Vagina (tissue), 2 donors: ENCODE results near the gene ITSN1.

Source experiments
- POLR2AphosphoS5 ChIP-seq, 2 donors: sonication (generic); formaldehyde crosslinking; IDR thresholded peaks; one replicate each; pipeline ENCODE4 v1.9.0; 2017; ENCODE audit warnings: antibody characterized with exemption in 2 of 2, mild to moderate bottlenecking in 2 of 2, low read depth in 1 of 2; ENCODE audit not compliant: insufficient read depth in 1 of 2
- TF ChIP-seq, protein P1 (sequence below), 3 experiments: fragments of 450-650 bp in 2 of 3; fragments of 200-600 bp in 1 of 3; sonication (generic) in 1 of 3; IDR thresholded peaks; one replicate each; pipeline ENCODE4 v1.5.1; 2017 to 2019; ENCODE audit warnings: antibody characterized with exemption in 3 of 3, mild to moderate bottlenecking in 2 of 3, moderate library complexity in 2 of 3

DNA sequence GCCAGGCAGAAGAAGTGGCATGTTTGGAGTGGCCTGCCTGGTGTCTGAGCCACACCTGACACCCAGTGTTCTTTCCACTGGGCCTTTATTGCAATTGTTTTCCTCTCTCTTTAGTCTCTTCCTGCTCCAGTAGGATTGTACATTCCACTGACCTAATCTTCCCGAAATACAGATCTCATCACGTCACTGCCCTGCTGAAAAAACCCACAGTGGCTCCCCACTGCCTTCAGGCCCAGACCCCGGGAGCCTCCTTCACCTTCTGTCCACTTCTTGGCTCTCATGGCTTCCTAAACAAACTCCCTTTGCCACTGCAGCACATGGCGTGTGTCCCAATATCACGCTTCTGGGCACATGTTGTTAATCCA is 298.6 kb downstream of the ITSN1 start:
- TF ChIP-seq, protein P1, sequence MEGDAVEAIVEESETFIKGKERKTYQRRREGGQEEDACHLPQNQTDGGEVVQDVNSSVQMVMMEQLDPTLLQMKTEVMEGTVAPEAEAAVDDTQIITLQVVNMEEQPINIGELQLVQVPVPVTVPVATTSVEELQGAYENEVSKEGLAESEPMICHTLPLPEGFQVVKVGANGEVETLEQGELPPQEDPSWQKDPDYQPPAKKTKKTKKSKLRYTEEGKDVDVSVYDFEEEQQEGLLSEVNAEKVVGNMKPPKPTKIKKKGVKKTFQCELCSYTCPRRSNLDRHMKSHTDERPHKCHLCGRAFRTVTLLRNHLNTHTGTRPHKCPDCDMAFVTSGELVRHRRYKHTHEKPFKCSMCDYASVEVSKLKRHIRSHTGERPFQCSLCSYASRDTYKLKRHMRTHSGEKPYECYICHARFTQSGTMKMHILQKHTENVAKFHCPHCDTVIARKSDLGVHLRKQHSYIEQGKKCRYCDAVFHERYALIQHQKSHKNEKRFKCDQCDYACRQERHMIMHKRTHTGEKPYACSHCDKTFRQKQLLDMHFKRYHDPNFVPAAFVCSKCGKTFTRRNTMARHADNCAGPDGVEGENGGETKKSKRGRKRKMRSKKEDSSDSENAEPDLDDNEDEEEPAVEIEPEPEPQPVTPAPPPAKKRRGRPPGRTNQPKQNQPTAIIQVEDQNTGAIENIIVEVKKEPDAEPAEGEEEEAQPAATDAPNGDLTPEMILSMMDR (IDR thresholded peaks at IDR 0.05), result no peak
- TF ChIP-seq POLR2AphosphoS5 (IDR thresholded peaks at IDR 0.05; ENCODE audit: insufficient read depth in 1 of 2, low read depth in 1 of 2), result no peak
